SK-N-SH (cell line): ENCODE results near the gene LCORL. TPM values are rescaled to one million over a fixed set of nuclear protein-coding genes. Genes with fewer than 3 reads are reported as not detected.

Source experiments
- CTCF ChIA-PET: fragments of 300-600, 350-600 bp; formaldehyde crosslinking; extraction: SDS; loops from one replicate; lab custom pipeline; 2021; lab: Yijun Ruan, JAX
- POLR2A ChIA-PET: fragments of 350-600 bp; sonication (Branson Sonifier 250); formaldehyde crosslinking; extraction: SDS; loops from one replicate; lab custom pipeline; 2020; ENCODE audit warnings: antibody characterized with exemption, inconsistent platforms; lab: Yijun Ruan, JAX
- DNase-seq: peaks from one replicate; pipeline ENCODE4 v3.0.0; 2012
- H2AFZ ChIP-seq: fragments of 200-600 bp; sonication (generic); 2 replicates; pipeline ENCODE4 v1.8.1; 2016; ENCODE audit warnings: antibody characterized with exemption, mild to moderate bottlenecking, low read depth
- H3F3A ChIP-seq: fragments of 200-600 bp; sonication (generic); replicated peaks from 2 replicates; pipeline ENCODE3; 2016; ENCODE audit warnings: antibody characterized with exemption, mild to moderate bottlenecking; ENCODE audit not compliant: insufficient read depth
- H3K27ac ChIP-seq, 2 experiments: fragments of 200-500 bp in 1 of 2; fragments of 200-600 bp in 1 of 2; sonication (Bioruptor generic) in 1 of 2; sonication (generic), shearing (Covaris generic) in 1 of 2; 2 replicates each; pipeline versions ENCODE4 v1.5.1 to v1.6.1; 2014 to 2016; ENCODE audit warnings: low read depth in 2 of 2, inconsistent platforms in 1 of 2, low read length in 1 of 2, mild to moderate bottlenecking in 1 of 2, mixed read lengths in 1 of 2
- H3K27me3 ChIP-seq: fragments of 200-600 bp; sonication (generic), shearing (Covaris generic); 2 replicates; pipeline ENCODE4 v1.6.1; 2016; ENCODE audit warnings: mixed run types; ENCODE audit not compliant: insufficient read depth
- H3K36me3 ChIP-seq, 2 experiments: fragments of 200-500 bp in 1 of 2; fragments of 200-600 bp in 1 of 2; sonication (Bioruptor generic) in 1 of 2; sonication (generic) in 1 of 2; replicated peaks in 1 of 2; 2 replicates each; pipeline versions ENCODE3 to v1.5.1; 2014 to 2016; ENCODE audit warnings: low read length in 1 of 2, mild to moderate bottlenecking in 1 of 2; ENCODE audit not compliant: insufficient read depth in 2 of 2, control insufficient read depth in 1 of 2
- H3K4me1 ChIP-seq, 2 experiments: fragments of 200-500 bp in 1 of 2; fragments of 200-600 bp in 1 of 2; sonication (Bioruptor generic) in 1 of 2; sonication (generic), shearing (Covaris generic) in 1 of 2; 2 replicates each; pipeline versions ENCODE4 v1.5.1 to v1.6.1; 2014 to 2016; ENCODE audit warnings: low read depth in 1 of 2, low read length in 1 of 2, mixed run types in 1 of 2; ENCODE audit not compliant: insufficient read depth in 2 of 2, control insufficient read depth in 1 of 2
- H3K4me2 ChIP-seq: fragments of 200-600 bp; sonication (generic), shearing (Covaris generic); 2 replicates; pipeline ENCODE4 v1.6.1; 2017; ENCODE audit warnings: mixed run types
- H3K4me3 ChIP-seq, 2 experiments: fragments of 200-500 bp in 1 of 2; fragments of 200-600 bp in 1 of 2; sonication (Bioruptor generic) in 1 of 2; sonication (generic), shearing (Covaris generic) in 1 of 2; 2 replicates each; pipeline versions ENCODE4 v1.5.1 to v1.8.1; 2014 to 2016; ENCODE audit warnings: low read depth in 2 of 2, inconsistent platforms in 1 of 2, low read length in 1 of 2, mild to moderate bottlenecking in 1 of 2, mixed read lengths in 1 of 2, moderate library complexity in 1 of 2
- H3K79me2 ChIP-seq: fragments of 200-600 bp; sonication (generic); 2 replicates; pipeline ENCODE4 v1.8.1; 2017; ENCODE audit warnings: mild to moderate bottlenecking; ENCODE audit not compliant: insufficient read depth
- H3K9ac ChIP-seq: fragments of 200-600 bp; sonication (generic); 2 replicates; pipeline ENCODE4 v1.6.1; 2017; ENCODE audit warnings: mixed run types
- H3K9me2 ChIP-seq: fragments of 200-600 bp; sonication (generic); 2 replicates; pipeline ENCODE4 v1.6.1; 2017; ENCODE audit warnings: mixed run types
- H3K9me3 ChIP-seq: fragments of 200-600 bp; sonication (generic); 2 replicates; pipeline ENCODE4 v1.6.1; 2017; ENCODE audit warnings: mixed run types, mild to moderate bottlenecking, moderate library complexity
- H4K20me1 ChIP-seq: fragments of 200-600 bp; sonication (generic); 2 replicates; pipeline ENCODE4 v1.6.1; 2017; ENCODE audit warnings: mild to moderate bottlenecking, mixed run types; ENCODE audit not compliant: insufficient read depth
- ELF1 ChIP-seq: IDR thresholded peaks from 2 replicates; pipeline ENCODE4 v1.4.0; 2012
- EP300 ChIP-seq, 2 experiments: IDR thresholded peaks; 2 replicates each; pipeline versions ENCODE4 v1.4.0 to v1.6.1; 2012; ENCODE audit warnings: borderline replicate concordance in 1 of 2, low read depth in 1 of 2, low read length in 1 of 2
- EZH2phosphoT487 ChIP-seq: fragments of 200-600 bp; sonication (generic); IDR thresholded peaks from 2 replicates; pipeline ENCODE4 v1.6.1; 2017; ENCODE audit warnings: low read depth, mixed run types, mild to moderate bottlenecking, antibody characterized with exemption, moderate library complexity, borderline replicate concordance
- FOSL2 ChIP-seq: IDR thresholded peaks from 2 replicates; pipeline ENCODE4 v1.4.0; 2012; ENCODE audit warnings: low read depth, mild to moderate bottlenecking, moderate library complexity, borderline replicate concordance
- GABPA ChIP-seq: IDR thresholded peaks from 2 replicates; pipeline ENCODE4 v1.4.0; 2012; ENCODE audit warnings: low read depth, mild to moderate bottlenecking
- IRF3 ChIP-seq: fragments of 150-350 bp; IDR thresholded peaks from 2 replicates; pipeline ENCODE4 v1.6.1; 2016; ENCODE audit warnings: mild to moderate bottlenecking, low read depth, low read length
- JUND ChIP-seq: IDR thresholded peaks from 2 replicates; pipeline ENCODE4 v1.4.0; 2012
- MAX ChIP-seq: IDR thresholded peaks from 2 replicates; pipeline ENCODE4 v1.4.0; 2012; ENCODE audit warnings: low read depth
- NFIC ChIP-seq: IDR thresholded peaks from 2 replicates; pipeline ENCODE4 v1.4.0; 2012; ENCODE audit warnings: borderline replicate concordance
- NRF1 ChIP-seq: IDR thresholded peaks from 2 replicates; pipeline ENCODE4 v1.6.1; 2012; ENCODE audit warnings: low read depth, mild to moderate bottlenecking, low read length
- POLR2AphosphoS5 ChIP-seq: IDR thresholded peaks from 2 replicates; pipeline ENCODE4 v1.6.1; 2012; ENCODE audit warnings: low read depth, low read length
- RAD21 ChIP-seq: IDR thresholded peaks from 2 replicates; pipeline ENCODE4 v1.6.1; 2012; ENCODE audit warnings: mild to moderate bottlenecking, low read length
- REST ChIP-seq: IDR thresholded peaks from 2 replicates; pipeline ENCODE4 v1.6.1; 2012; ENCODE audit warnings: mild to moderate bottlenecking, low read depth, low read length, moderate library complexity
- RFX5 ChIP-seq: IDR thresholded peaks from 2 replicates; pipeline ENCODE4 v1.6.1; 2012; ENCODE audit warnings: mild to moderate bottlenecking, improper control_type of control experiment, low read length
- RXRA ChIP-seq: IDR thresholded peaks from 2 replicates; pipeline ENCODE4 v1.4.0; 2012; ENCODE audit warnings: low read depth, mild to moderate bottlenecking, borderline replicate concordance
- TAF1 ChIP-seq: IDR thresholded peaks from 2 replicates; pipeline ENCODE4 v1.6.1; 2012; ENCODE audit warnings: low read depth, mild to moderate bottlenecking, low read length, moderate library complexity, borderline replicate concordance
- TCF12 ChIP-seq: IDR thresholded peaks from 2 replicates; pipeline ENCODE4 v1.4.0; 2012
- USF2 ChIP-seq: fragments of 150-350 bp; IDR thresholded peaks from 2 replicates; pipeline ENCODE4 v1.6.1; 2017; ENCODE audit warnings: antibody characterized with exemption, low read length, low read depth, borderline replicate concordance
- YY1 ChIP-seq: IDR thresholded peaks from 2 replicates; pipeline ENCODE4 v1.4.0; 2012; ENCODE audit warnings: low read depth, mild to moderate bottlenecking
- WGBS: methylation state at CpG from one replicate; pipeline ENCODE4 v1.1.6; 2017; ENCODE audit warnings: low lambda C conversion rate; 5-methylcytosine and 5-hydroxymethylcytosine counted together
- polyA plus RNA-seq, 3 experiments: library from polyadenylated mRNA; depleted of rRNA; stranded (reverse); fragments of >200 nt; gene quantifications; 2 replicates each; pipeline ENCODE4 v1.2.3, GENCODE V29; 2012

The LCORL gene
- polyA plus RNA-seq, 1 of the 3 experiments (the other 2 are of a cell fraction), result 1.9 TPM

- H3K4me2 ChIP-seq, result no peak overlapping the region
- no peak for TF ChIP-seq RAD21
- TF ChIP-seq GABPA, result no peak
- TF ChIP-seq MAX, result no peak
- no peak for TF ChIP-seq EP300 (IDR thresholded peaks at IDR 0.05; ENCODE audit: borderline replicate concordance in 1 of 2, low read depth in 1 of 2, low read length in 1 of 2)
- no peak for TF ChIP-seq TCF12
- TF ChIP-seq POLR2AphosphoS5, result no peak
- no peak for TF ChIP-seq JUND
- no peak for TF ChIP-seq FOSL2
- no peak for TF ChIP-seq ELF1
- TF ChIP-seq REST, result no peak
- no peak for TF ChIP-seq USF2
- TF ChIP-seq NFIC, result no peak
- no peak for TF ChIP-seq EZH2phosphoT487
- TF ChIP-seq NRF1, result no peak
- TF ChIP-seq RXRA, result no peak
- TF ChIP-seq TAF1, result no peak
- TF ChIP-seq YY1, result no peak
- TF ChIP-seq IRF3, result no peak
- no peak for TF ChIP-seq RFX5
- TF ChIP-seq, all 33 proteins: peak for 0
- H3K9me2 ChIP-seq, result no peaks in the 10 kb centered on the region
- H3K27me3 ChIP-seq, result no peaks in the 10 kb centered on the region
- ChIA-PET CTCF (interaction anchor here (1.1 kb wide), 1 partner anchor 22 kb away, joined by 3 read pairs; no protein-coding TSS in a partner anchor), POLR2A (no interaction called here)
- H3F3A ChIP-seq, result no peaks in the 10 kb centered on the region
- no peaks in the 10 kb centered on the region for H4K20me1 ChIP-seq
- no peak overlapping the region for H3K27ac ChIP-seq
- no peak overlapping the region for H3K9ac ChIP-seq
- WGBS, result 92% methylated on average over 5 of the region's 5 CpGs
- no peaks in the 10 kb centered on the region for H3K4me1 ChIP-seq
- H2AFZ ChIP-seq, result no peak overlapping the region
- no peak for DNase-seq
- H3K4me3 ChIP-seq, result no peak overlapping the region
- H3K36me3 ChIP-seq, result peaks cover 0 to 5% of the 10 kb centered on the region in 2 experiments
- H3K79me2 ChIP-seq, result no peaks in the 10 kb centered on the region
- H3K9me3 ChIP-seq, result no peaks in the 10 kb centered on the region
Measured at GRCh38 chr4:17859793-17860406, 161.7 kb downstream of the LCORL start.
